GM12892 (cell line): ENCODE measurements around the gene MAP2K6.

Experiments
- POLR2A ChIP-seq: IDR thresholded peaks from 2 replicates; pipeline ENCODE4 v1.6.1; 2011; ENCODE audit warnings: low read depth, low read length, control low read depth
- POLR2AphosphoS5 ChIP-seq: IDR thresholded peaks from 2 replicates; pipeline ENCODE4 v1.6.1; 2011; ENCODE audit warnings: low read depth, low read length, control low read depth

GRCh38 chr17:69367298-69367697 is 47.2 kb upstream of the MAP2K6 start:
- TF ChIP-seq POLR2A (no peak), POLR2AphosphoS5 (no peak)
